ENCODE data around the gene SNCAIP.

DNA sequence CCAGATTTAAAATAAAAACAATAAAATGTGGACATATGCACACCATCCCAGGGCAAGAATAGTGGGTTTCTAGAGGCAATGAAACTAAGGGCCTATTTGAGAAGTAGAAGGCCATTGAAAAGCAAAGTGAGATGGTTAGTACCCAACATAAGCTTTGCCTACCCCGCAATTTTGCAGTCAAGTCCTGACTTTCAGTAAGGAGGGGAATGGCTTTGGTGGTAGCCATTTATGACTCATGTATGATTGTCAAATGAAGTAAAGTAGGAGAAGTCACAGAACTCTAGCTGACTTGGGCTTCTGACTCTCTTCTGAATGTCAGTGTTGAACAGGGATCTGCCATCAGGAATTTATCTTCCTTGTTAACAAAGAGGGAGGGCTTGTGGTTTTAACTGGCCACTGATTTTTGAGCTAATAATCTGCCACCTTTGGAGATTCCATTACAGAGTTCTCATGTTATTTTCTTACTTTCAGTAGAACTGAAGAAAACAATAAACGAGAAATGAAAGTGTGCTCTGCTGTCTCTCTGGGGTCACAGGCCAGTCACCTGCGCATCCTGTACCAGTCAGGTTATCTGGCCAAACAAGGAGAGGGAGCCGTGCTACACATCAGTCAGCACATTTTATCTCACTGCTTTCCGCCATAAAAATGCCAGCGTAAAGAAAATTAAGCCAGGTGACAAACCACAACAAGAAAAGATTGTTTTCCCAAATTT lies 14.3 kb upstream of the SNCAIP start:
- TF ChIP-seq EZH2phosphoT487 (IDR thresholded peaks at IDR 0.05; ENCODE audit: insufficient read depth, low read depth) (no peak), EZH2 (IDR thresholded peaks at IDR 0.05; ENCODE audit: insufficient read depth, poor library complexity, severe bottlenecking) (no peak)

All from GM23248 (cell line).